Stimulated activated CD4-positive, alpha-beta T cell treated with anti-CD3 and anti-CD28 coated beads, Interleukin-1b, Interleukin-23, amount 100 ng/mL, for 24 hours (primary cell): ENCODE results near the gene APOO.

Experiments used
- DNase-seq, 4 experiments: peaks; one replicate each; pipeline ENCODE4 v3.0.0-alpha.2; 2020; ENCODE audit warnings: low read depth in 4 of 4, low spot score in 1 of 4

APOO gene

DNA sequence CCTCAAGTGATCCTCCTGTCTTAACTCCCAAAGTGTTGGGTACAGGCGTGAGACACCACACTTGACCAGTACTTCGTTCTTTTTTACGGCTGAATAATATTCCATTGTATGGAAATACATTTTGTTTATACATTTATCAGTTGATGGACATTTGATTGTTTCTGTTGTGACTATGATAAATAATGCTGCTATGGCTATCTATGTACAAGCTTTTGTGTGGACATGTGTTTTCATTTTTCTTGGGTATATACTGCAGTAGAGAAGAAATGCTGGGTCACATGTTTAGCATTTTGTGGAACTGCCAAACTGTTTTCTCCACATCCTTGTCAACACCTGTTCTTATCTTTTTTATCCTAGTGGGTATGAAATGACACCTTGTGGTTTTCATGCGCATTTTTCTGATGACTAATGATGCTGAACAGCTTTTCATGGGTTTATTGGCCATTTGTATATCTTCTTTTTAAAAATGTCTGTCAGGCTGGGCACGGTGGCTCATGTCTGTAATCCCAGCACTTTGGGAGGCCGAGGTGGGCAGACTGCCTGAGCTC, 87.4 kb downstream of the APOO start:
- DNase-seq = no peak

DNA sequence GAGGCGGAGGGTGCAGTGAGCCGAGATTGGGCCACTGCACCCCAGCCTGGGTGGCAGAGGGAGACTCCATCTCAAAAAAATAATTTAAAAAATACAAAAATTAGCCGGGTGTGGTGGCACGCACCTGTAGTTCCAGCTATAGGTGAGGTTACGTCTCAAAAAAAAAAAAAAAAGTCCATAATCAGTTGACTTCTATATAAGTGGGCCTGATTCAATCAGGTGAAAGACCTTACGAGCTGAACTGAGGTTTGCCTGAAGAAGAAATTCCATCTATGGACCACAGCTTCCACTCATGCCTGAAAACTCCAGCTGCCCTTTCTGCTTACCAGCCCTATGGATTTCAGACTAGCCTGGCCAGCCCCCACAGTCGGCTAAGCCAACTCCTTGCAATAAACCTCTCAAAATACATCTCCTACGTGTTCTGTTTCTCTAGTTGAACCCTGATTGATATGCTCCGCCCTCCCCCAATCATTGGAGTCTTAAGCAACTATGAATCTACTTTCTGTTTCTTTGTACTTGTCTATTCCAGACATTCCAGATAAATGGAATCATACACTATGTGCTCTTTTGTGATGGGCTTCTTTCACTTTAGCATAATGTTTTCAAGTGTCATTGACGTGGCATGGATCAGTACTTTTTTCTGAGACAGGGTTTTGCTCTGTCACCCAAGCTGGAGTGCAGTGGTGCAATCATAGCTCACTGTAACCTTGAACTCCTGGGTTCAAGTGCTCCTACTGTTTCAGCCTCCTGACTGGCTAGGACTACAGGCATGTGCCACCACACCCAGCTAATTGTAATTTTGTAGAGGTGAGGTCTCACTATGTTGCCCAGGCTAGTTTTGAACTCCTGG, 88.1 kb downstream of the APOO start:
- no peak for DNase-seq

DNA sequence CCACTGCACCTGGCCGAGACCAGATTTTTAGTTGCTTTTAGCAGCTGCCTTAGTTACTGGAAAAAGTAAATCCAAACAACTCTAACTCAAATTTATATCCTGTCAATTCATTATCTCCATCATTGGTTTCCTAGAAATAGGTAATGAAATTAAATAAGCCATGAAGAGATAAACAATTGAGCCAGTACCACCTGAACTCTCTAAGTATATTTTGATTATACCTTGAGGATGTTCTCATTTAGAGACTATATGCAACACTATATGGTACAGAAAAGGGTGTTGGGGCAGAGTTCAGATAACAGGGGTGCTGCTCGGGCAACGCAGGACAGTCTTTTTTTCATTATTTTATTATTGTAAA, 89.8 kb downstream of the APOO start:
- no peak for DNase-seq

DNA sequence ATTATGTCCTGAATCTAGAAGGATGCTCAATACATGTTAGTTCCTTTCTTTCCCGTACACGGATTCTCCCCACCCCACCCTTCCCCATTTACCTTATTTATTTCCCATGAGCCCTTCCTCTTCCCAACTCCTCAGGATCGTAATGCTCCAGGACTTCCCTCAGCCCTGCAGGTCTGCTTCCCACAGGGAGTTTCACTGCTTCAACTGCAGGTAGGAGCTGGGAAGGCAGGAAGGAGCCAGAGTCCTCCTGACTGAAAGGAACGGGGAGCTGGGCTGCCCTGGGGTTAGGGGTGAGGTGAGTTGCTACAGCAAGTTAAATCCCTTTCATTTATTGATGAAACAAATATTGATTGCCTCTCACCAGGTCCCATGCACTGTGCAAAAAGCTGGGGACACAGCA, 91.6 kb downstream of the APOO start:
- no peak for DNase-seq

DNA sequence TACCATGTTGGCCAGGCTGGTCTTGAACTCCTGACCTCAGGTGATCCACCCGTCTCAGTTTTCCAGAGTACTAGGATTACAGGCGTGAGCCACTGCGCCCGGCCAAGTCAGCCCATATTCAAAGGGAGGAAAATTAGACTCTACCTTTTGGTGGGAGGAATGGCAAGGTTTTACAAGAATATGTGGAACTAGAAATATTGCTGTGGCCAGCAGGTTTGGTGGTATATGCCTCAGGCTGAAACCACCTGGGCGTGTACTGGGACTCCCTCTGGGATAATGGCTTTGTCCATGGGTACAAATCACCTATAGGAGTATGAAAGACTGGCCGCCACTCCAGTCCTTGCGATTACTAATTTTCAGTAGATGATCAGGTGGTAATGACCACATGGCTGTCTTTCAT, 92.4 kb downstream of the APOO start:
- no peak for DNase-seq

DNA sequence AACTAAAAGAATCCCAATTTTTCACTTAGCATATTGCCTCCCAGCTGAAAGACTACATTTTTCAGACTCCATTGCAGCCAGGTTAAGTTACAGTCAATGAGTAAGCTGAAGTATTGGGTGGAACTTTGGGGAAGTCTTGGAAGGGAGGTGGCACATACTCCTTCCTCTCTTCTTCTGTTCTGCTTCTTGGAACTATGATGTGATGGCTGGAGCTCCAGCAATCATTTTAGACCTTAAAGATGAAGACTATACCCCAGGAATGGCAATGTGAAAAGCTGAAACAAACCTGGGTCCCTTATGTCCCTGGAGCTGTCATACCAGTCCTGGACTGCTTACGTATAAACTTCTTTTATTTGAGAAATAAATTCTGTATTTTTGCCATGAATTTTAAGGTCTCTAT, 93.9 kb downstream of the APOO start:
- no peak for DNase-seq

DNA sequence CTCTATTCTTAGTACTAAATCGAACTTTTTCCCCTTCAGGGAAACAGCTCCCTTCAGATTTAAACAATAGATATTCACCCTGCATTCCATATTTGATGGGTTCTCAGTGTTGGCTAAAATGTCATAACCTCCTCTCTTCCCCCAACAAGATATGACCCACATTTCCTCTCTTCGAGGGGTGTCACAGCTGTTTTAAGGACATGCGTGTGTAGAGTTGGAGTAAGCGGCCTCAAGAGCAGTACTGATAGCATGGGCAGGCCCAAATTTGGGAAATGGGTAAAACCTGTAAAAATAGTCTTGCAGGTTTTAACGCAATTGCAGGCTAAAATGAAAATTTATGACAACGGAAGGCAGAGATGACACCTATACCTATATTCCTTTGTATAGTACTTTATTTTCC, 96.1 kb downstream of the APOO start:
- DNase-seq = no peak

DNA sequence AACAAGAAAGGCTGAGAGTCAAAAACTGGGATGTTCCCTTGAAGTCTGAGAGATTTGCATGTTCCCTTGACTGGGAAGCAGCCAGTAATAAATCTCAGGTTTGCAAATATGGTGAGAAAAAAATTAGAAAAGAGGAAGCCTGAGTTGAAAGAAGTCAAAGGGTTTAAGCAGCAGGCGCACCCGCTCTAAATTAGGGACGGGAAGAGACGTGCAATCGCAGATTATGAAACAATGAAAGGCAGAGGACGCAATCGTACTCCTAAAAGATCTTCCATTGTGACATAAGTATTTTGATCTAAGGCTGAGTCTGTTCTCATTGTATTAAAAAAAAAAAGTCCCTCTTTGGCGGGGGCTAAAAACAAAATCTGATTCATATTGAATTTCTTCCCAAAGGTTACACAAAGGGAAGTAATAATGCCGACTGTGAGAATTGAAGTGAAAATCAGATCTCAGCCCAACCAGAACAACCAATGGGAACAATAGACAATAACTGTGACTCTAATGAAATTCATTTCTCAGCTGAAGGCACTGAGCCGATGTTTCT, 96.6 kb downstream of the APOO start:
- no peak for DNase-seq

DNA sequence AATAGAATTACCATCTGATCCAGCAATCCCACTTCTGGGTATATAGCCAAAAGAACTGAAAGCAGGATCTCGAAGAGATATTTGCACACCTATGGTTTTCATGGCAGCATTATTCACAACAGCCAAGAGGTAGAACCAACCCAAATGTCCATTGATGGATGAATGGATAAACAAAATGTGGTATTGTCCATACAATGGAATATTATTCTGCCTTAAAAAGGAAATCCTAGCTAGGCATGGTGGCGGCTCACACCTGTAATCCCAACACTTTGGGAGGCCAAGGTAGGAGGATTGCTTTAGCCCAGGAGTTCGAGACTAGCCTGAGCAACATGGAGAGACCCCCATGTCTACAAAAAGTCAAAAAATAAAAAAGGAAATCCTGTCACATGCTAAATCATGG, 97.5 kb downstream of the APOO start:
- no peak for DNase-seq

DNA sequence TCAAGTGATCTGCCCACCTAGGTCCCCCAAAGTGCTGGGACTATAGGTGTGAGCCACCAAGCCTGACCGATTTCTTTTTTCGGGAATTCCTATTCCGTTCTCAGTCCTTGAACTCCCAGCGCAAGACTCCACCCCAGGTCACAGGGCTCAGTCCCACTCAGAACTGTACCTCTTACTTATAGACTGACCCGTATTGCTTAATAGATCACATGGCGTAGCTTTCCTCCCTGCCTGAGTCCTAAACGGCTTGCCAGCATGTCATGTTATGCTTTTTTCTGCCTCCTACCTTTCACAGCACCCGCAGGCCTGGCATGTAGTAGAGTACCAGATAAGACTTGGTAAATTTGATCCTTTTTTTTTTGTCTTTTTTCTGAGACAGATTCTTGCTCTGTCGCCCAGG, 102.3 kb downstream of the APOO start:
- DNase-seq = no peak

DNA sequence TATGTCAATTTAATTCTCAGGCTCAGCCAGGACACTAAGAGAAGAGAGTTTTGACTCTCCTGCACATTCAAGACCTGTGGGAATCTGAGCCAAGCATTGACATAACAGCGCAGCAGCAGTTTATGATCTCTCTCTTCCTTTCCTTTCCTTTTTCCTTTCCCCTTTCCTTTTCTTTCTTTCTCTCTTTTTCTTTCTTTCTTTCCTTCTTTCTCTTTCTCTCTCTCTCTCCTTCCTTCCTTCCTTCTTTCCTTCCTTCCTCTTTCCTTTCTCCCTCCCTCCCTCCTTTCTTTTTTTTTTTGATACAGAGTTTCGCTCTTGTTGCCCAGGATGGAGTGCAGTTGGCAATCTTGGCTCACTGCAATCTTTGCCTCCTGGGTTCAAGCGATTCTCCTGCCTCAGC, 103.2 kb downstream of the APOO start:
- DNase-seq = no peak

DNA sequence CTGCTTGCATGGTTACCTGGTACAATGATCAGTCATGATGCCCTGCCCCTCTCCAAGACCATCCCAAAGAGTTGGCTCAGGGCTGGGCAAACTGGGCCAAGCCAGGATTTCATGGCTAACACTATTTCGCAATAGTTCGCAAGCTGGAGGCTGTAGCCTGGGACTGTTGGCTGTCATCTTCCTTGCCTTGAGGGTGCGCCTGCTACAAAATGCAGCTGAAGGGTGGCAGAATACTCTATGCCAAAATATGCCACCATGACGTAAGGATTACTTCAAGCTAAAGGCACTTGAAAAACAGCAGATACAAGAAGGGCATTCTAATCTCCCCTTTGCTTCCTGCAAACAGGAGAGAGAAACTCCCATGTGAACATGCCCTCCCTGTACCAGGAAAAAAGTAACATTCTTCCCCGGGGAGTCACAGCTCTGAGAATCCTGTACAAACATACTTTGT, 103.8 kb downstream of the APOO start:
- no peak for DNase-seq

DNA sequence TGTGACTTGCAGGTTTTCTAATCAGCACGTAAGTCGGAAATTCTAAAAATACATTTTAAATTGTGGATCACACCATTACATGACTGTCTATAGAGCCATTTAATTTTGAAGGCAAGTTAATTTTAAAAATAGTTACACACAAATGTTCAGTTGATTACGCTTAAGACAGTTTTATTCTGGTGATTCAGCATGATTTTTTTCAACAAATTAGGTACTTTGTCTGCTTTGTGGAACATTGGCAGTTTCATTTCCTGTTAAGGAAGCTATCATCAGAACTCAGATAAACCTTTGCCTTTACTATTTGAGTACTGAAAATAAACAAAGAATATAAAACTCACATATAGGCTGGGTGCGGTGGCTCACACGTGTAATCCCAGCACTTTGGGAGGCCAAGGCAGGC, 105.3 kb downstream of the APOO start:
- no peak for DNase-seq

DNA sequence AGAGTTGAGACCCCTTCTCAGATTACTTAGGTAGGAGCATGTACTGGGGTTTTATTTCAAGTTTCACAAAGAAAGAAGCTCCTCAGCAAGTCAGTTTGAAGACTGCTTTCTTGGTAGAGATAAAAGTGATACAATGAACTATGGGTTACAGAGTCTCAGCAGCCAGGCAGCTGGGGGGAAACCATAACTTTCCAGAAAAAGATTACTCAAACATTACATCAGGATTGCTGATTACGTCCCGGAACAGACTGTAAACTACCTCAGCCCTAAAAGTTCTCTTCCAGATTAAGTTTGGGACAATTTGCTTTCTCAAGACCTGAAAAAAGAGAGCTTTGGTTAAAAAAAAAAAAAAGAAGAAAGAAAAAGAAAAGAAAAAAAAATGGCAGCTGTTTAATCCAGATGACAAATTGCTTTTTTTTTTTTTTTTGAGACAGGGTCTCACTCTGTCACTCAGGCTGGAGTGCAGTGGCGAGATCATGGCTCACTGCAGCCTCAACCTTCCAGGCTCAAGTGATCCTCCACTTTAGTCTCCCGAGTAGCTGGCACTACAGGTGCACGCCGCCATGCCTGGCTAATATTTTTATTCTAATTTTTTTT, 108.2 kb downstream of the APOO start:
- no peak for DNase-seq

DNA sequence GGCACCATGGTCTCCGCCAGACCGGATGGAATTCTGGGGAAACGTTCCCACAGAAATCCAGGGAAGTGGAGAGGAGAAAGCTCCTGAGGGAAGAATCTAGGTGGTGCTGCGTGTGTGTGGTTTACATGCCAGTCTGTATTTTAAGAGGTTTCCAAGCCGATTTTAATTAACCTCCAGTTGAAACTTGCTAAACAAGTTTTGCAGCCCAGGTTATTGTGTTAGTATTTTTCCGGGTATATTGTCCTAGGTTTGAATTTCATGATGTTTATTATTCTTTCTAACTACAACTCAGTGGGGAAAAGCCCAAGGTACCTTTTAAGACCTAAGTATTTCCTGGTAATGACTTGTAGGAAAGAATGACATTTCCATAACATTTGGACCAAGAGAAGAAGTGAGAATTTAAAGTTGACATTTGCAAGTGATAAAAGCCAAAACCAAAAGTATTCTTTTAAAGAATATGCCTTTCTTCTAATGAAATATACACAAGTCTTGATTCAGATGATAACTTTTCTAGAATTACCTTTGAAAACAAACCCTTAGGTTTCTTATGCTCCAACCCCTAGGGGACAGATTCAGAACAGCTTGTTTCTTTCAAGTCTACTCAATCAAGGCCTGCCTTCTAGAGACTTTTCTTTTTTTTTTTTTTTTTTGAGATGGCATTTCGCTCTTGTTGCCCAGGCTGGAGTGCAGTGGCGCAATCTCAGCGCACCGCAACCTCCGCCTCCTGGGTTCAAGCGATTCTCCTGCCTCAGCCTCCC, 110.2 kb downstream of the APOO start:
- no peak for DNase-seq

DNA sequence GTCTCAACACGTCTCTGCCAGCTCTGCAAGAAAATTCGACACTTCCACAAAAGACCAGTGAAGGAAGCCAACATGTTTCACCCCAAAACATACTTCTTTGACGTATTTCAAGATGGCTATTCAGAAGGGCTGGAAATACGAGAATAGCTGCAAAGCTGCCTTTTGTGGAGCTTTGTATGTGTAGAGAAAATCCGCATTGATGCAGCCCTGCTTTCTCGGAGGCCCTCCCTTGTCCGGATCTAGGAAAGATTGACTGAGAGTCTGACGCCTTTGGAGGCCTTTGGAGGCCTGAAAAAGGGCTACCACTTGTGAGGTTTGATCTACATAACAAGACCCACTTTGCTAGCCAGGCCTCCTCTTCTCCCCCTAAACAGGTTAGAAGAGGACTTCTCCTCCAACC, 112.5 kb downstream of the APOO start:
- no peak for DNase-seq

DNA sequence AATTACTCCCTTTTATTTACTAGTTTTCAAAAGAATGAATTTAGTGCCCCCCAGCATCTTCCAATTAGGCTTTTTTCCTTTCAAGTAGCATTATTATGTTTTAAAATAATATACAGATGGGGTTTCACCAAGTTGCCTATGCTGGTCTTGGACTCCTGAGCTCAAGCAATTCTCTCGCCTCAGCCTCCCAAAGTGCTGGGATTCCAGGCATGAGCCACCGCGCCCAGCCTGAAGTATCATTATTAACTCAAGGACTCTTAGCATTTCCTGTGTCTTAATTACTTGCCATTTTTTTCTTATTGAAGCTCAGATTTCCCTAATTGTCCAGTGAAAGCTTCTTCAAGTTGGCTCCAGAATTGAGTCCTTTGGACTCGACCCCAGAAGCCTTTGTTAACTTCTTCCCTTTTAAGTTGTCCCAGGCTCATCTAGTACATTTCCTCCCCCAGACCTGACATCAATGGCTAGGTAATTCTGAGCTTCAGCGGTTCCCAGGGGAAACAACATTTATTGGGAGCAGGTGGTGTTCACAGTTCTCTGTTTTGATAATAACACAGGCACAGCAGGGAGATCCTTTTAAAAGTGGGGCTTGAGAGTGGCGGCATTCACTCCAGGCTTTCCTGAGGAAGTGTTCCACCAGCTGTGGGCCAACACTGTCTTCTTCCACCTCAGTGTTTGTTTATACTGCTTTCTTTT, 114.7 kb downstream of the APOO start:
- DNase-seq = no peak

DNA sequence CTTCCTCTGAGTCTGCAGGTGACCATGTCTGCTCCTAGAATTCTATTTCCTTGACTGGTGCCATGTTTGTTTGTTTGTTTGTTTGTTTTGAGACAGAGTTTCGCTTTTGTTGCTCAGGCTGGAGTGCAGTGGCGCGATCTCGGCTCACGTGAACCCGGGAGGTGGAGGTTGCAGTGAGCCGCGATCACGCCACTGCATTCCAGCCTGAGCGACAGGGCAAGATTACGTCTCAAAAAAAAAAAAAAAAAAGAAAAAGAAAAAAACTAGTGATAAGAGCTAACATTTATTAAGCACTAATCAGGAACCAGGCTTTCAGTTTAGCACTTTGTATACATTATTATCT, 117.6 kb downstream of the APOO start:
- no peak for DNase-seq

DNA sequence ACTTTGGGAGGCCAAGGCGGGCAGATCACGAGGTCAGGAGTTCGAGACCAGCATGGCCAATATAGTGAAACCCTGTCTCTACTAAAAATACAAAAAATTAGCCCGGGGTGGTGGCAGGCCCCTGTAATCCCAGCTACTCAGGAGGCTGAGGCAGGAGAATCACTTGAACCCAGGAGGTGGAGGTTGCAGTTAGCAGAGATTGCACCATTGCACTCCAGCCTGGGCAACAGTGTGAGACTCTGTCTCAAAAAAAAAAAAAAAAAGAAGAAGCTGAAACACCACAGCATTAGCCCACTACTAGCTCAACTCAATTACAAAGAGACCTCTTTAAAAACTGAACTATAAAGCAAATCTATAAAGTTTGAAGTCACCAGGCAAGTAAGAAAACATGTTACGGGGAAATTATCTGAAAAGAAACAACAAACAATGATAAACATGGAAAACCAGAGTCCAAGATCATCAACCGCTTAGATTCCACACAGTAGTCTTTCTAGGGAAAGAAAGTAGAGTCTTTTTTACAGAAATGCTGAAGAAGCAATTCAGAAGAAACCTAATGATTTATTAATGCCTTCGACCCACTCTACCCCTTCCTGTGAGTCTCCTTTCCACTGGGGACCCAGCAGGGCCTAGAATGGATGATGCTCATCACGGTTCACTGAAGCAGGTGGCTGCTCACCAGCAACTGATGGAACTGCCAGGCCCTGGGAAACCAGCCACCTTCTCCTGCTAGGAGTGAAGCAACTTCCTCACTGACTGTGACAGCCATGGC, 118.2 kb downstream of the APOO start:
- DNase-seq = no peak

DNA sequence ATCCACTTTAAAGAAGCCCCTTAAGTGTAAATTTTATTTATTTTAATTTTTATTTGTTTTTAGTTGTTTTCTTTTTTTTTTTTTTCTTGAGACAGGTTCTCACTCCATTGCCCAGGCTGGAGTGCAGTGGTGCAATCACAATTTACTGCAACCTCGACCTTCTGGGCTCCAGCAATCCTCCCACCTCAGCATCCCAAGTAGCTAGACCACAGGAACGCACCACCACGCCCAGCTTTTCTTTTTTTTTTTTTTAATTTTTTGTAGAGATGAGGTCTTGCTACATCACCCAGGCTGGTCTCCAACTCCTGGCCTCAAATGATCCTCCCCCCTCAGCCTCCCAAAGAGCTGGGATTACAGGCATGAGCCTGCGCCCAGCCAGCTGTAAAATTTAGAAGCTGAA, 118.8 kb downstream of the APOO start:
- DNase-seq = no peak

DNA sequence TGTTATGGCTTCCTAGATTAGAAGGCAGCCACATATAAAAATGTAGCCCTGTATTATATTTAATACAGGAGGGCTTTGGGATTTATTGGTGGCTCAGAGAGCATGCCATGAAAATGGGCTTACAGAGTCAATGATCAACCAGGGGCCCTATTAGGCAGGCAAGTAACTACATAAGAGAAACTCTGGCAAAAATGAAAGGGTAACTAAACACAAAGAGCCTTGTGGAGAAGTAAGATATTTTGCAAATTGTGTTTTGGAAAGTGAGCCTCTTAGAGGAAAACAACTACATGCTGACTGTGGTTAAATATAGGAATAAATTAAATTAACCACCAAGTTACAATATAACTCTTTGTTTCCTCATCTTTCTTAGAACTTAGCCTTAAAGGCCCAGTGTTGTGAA, 119.2 kb downstream of the APOO start:
- no peak for DNase-seq
